Activated B cell treated with CpG ODN at 0.5 μM for 24 hours (primary cell): ENCODE measurements around the gene NSMCE4A. TPM values are rescaled to one million over a fixed set of nuclear protein-coding genes. Genes with fewer than 3 reads are reported as not detected.

Experiments used
- ATAC-seq: fragments of 200-7000 bp; cut with Tn5 transposase; one replicate; pipeline ENCODE4 v1.10.0; 2021; ENCODE audit warnings: low read depth, mild to moderate bottlenecking, moderate library complexity
- CTCF ChIA-PET: fragments of 350-600 bp; sonication (Branson Sonifier 250); formaldehyde crosslinking; loops from one replicate; lab custom pipeline; 2021; ENCODE audit warnings: antibody characterized with exemption; lab: Charles Lee
- POLR2A ChIA-PET: fragments of 350-600 bp; sonication (Branson Sonifier 250); formaldehyde crosslinking; loops from one replicate; lab custom pipeline; 2021; ENCODE audit warnings: antibody characterized with exemption; lab: Charles Lee
- DNase-seq: peaks from one replicate; pipeline ENCODE4 v3.0.0; 2022
- H3K27ac Mint-ChIP-seq: one replicate; pipeline ENCODE4 v1.8.0; 2020; ENCODE audit warnings: mixed read lengths
- H3K27me3 Mint-ChIP-seq: one replicate; pipeline ENCODE4 v1.8.0; 2021; ENCODE audit warnings: mixed read lengths
- H3K36me3 Mint-ChIP-seq: one replicate; pipeline ENCODE4 v1.8.0; 2021; ENCODE audit warnings: low read depth, mixed read lengths
- H3K4me1 Mint-ChIP-seq: one replicate; pipeline ENCODE4 v1.8.0; 2021; ENCODE audit warnings: mixed read lengths
- H3K4me3 Mint-ChIP-seq: one replicate; pipeline ENCODE4 v1.8.0; 2020; ENCODE audit warnings: mild to moderate bottlenecking, mixed read lengths
- H3K9me3 Mint-ChIP-seq: one replicate; pipeline ENCODE4 v1.8.0; 2020; ENCODE audit warnings: mixed read lengths
- intact Hi-C: fragments of 100-400 bp; cut with micrococcal nuclease; formaldehyde crosslinking; loops from one replicate; pipeline ENCODE4 v1.15.1; 2024
- total RNA-seq: library from RNA; stranded (reverse); gene quantifications from 2 replicates; pipeline ENCODE4 v1.2.3, GENCODE V29; 2022
- TF ChIP-seq, protein P1 (sequence below): fragments of 200-600 bp; IDR thresholded peaks from one replicate; pipeline ENCODE4 v1.8.0; 2022; ENCODE audit warnings: antibody characterized with exemption, mild to moderate bottlenecking

The NSMCE4A gene
- total RNA-seq, 1 donor from 2014 or later, result 78.0 TPM

DNA sequence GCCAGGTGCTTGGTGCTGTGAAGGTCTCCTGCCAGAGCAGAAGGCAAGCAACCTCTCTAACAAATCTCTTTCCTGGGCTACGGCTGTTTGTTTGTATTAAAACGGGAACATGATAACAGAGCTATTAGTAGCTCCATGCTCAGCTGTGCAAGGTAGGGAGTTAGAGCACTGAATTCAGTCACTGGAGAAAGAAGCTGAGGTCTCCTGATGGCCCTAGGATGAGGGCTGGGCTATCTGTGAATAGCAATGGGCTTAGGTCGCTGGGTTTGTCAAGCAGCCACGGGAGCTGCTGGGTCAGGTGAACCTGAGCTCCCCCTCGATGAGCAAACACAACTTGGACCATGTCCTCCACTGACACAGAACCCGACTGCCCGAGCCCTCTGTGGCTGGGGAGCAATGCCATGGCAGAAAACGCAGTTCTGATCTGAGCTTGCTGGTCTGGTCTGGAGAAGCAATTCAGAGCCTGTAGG, 38.3 kb upstream of the NSMCE4A start:
- no peak for ATAC-seq
- ChIA-PET POLR2A (no interaction called here), CTCF (no interaction called here)
- Mint-ChIP-seq H3K27ac (no peak overlapping the region), H3K36me3 (no peaks in the 10 kb centered on the region), H3K27me3 (peaks cover 9% of the 10 kb centered on the region), H3K4me3 (no peak overlapping the region), H3K9me3 (no peaks in the 10 kb centered on the region), H3K4me1 (no peaks in the 10 kb centered on the region)
- TF ChIP-seq, protein P1, sequence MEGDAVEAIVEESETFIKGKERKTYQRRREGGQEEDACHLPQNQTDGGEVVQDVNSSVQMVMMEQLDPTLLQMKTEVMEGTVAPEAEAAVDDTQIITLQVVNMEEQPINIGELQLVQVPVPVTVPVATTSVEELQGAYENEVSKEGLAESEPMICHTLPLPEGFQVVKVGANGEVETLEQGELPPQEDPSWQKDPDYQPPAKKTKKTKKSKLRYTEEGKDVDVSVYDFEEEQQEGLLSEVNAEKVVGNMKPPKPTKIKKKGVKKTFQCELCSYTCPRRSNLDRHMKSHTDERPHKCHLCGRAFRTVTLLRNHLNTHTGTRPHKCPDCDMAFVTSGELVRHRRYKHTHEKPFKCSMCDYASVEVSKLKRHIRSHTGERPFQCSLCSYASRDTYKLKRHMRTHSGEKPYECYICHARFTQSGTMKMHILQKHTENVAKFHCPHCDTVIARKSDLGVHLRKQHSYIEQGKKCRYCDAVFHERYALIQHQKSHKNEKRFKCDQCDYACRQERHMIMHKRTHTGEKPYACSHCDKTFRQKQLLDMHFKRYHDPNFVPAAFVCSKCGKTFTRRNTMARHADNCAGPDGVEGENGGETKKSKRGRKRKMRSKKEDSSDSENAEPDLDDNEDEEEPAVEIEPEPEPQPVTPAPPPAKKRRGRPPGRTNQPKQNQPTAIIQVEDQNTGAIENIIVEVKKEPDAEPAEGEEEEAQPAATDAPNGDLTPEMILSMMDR, result no peak
- intact Hi-C loops, result no loop called here
- DNase-seq, result no peak

DNA sequence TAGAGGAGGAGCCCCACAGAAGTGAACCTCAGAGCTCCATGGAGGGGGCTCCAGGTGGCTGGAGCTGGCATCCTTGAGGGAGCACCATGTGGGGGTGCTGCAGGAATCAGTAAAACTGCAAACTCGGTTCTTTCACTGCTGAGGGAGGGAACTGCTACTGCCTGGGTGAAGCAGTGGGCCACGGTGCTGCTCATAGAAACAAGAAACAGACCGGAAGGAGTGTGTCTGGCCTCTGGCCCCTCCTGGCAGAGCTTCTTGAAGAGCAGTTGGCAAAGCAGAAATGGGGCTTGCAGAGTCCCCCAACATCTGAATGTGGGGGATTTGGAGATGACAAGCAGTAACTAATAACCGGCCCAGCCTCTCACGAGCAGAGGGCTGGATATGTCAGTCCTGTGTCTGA, 37.7 kb upstream of the NSMCE4A start:
- peaks cover 9% of the 10 kb centered on the region for H3K27me3 Mint-ChIP-seq
- H3K36me3 Mint-ChIP-seq, result no peaks in the 10 kb centered on the region
- DNase-seq, result no peak
- POLR2A ChIA-PET, result no interaction called here
- H3K9me3 Mint-ChIP-seq, result no peaks in the 10 kb centered on the region
- TF ChIP-seq, protein P1, result no peak
- intact Hi-C loops, result no loop called here
- no peak for ATAC-seq
- H3K4me1 Mint-ChIP-seq, result no peaks in the 10 kb centered on the region
- CTCF ChIA-PET, result no interaction called here
- no peak overlapping the region for H3K27ac Mint-ChIP-seq
- H3K4me3 Mint-ChIP-seq, result no peak overlapping the region

DNA sequence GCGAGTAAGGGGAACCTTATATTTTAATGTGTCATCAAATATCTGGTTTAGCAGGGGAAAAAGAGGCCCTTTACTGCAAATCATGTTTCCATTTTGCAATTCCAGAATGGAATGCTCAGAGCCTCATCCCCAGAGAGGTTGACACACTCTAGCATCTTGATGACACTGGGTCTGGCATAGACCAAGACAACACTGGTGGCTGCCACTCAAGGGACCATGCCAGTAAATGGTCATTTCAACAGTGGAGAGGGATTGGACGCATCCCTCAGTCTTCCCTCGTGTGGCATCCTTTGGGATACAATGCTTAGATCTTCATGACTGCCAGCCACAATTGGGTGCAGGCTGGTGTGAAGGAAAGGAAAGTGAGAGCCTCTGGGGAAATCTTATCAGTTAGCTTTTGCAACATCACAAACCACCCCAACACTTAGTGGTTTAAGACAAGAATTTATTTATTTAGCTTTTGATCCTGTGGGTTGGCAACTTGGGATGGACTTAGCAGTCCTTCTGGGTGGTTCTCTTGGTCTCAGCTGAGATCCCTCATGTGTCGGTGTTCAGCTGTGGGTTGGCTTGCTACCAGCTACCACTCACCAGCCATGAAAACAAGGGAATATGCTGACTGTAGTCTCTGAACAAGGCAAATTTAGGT, 35.5 kb upstream of the NSMCE4A start:
- ChIA-PET POLR2A (no interaction called here), CTCF (no interaction called here)
- H3K4me1 Mint-ChIP-seq, result no peaks in the 10 kb centered on the region
- DNase-seq, result no peak
- intact Hi-C loops, result no loop called here
- TF ChIP-seq, protein P1, result no peak
- ATAC-seq, result no peak
- H3K4me3 Mint-ChIP-seq, result no peak overlapping the region
- H3K9me3 Mint-ChIP-seq, result no peaks in the 10 kb centered on the region
- no peaks in the 10 kb centered on the region for H3K36me3 Mint-ChIP-seq
- H3K27me3 Mint-ChIP-seq, result peaks cover 7% of the 10 kb centered on the region
- no peak overlapping the region for H3K27ac Mint-ChIP-seq

DNA sequence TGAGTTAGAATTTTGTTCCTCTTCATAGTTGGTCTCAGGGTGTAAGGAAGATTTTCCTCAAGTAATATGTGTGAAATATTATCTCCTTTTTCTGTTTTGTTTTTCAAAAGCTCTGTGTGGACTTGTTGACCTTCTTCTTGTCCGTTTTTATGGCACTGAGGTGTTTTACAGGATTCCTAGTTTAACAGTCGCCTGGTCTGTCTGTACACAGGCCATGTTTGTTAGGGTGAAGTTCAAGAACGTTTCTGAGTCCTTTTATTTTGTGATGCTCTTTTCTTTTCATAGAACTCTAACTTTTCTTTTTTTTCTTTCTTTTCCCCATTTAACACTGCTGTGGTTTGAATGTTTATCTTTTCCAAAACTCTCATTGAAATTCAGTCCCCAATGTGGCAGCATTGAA, 32.4 kb upstream of the NSMCE4A start:
- no peak for DNase-seq
- CTCF ChIA-PET, result no interaction called here
- Mint-ChIP-seq H3K36me3 (no peaks in the 10 kb centered on the region), H3K4me1 (no peaks in the 10 kb centered on the region), H3K27me3 (peaks cover 7% of the 10 kb centered on the region), H3K9me3 (peaks cover 8% of the 10 kb centered on the region), H3K4me3 (no peak overlapping the region), H3K27ac (no peak overlapping the region)
- intact Hi-C loops, result no loop called here
- ATAC-seq, result no peak
- TF ChIP-seq, protein P1, result no peak
- POLR2A ChIA-PET, result no interaction called here

DNA sequence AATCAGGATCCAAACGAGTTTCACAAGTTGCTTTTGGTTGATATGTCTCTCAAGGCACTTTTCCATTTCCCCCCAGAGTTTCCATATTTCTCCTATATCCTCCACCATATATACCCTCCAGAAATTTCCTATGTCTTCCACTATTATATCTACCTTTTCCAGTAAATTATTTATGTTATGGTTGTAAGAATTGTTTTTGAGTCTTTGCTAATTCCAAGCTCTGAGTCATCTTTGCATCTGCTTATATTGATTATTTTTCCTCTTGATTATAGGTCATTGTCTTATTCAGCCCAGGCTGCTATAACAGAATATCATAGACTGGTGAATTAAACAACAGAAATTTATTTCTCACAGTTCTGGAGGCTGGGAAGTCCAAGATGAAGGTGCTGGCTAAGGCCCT, 26.7 kb upstream of the NSMCE4A start:
- H3K4me3 Mint-ChIP-seq, result no peak overlapping the region
- ATAC-seq, result no peak
- POLR2A ChIA-PET, result no interaction called here
- no peaks in the 10 kb centered on the region for H3K36me3 Mint-ChIP-seq
- H3K4me1 Mint-ChIP-seq, result no peaks in the 10 kb centered on the region
- TF ChIP-seq, protein P1, result no peak
- intact Hi-C loops, result no loop called here
- DNase-seq, result no peak
- peaks cover 23% of the 10 kb centered on the region for H3K9me3 Mint-ChIP-seq
- CTCF ChIA-PET, result no interaction called here
- no peak overlapping the region for H3K27ac Mint-ChIP-seq
- peaks cover 7% of the 10 kb centered on the region for H3K27me3 Mint-ChIP-seq
